A673 (cell line): ENCODE results near the gene HIVEP1. TPM values are rescaled to one million over a fixed set of nuclear protein-coding genes. Genes with fewer than 3 reads are reported as not detected.

ENCODE experiments used
- BruUV-seq: library from RNA; stranded (reverse); fragments of 400-500 nt; replicated peaks from 2 replicates; lab custom pipeline; 2021; lab: Mats Ljungman, UMichigan
- CTCF ChIA-PET: fragments of 300-600 bp; sonication (Branson Sonifier 250); formaldehyde crosslinking; loops from one replicate; lab custom pipeline; 2022; ENCODE audit warnings: antibody characterized with exemption; lab: Charles Lee
- POLR2A ChIA-PET: fragments of 300-600 bp; sonication (Branson Sonifier 250); formaldehyde crosslinking; loops from one replicate; lab custom pipeline; 2022; ENCODE audit warnings: antibody characterized with exemption; ENCODE audit not compliant: low non-redundant PET; lab: Charles Lee
- DNase-seq: peaks from one replicate; pipeline ENCODE4 v3.0.0-alpha.2; 2015; ENCODE audit warnings: low spot score
- H3K27ac ChIP-seq: fragments of 200-600 bp; sonication (generic); 2 replicates; pipeline ENCODE4 v1.5.1; 2016; ENCODE audit warnings: mixed run types, low read depth, mild to moderate bottlenecking, mixed read lengths, antibody characterized with exemption, low read length; ENCODE audit not compliant: poor library complexity, severe bottlenecking
- H3K27me3 ChIP-seq: fragments of 200-600 bp; sonication (generic); replicated peaks from 2 replicates; pipeline ENCODE4 v1.6.1; 2017; ENCODE audit warnings: mixed run types, low read depth, mild to moderate bottlenecking, mixed read lengths, antibody characterized with exemption, low read length; ENCODE audit not compliant: insufficient read depth, poor library complexity
- H3K36me3 ChIP-seq: fragments of 200-600 bp; sonication (generic); 2 replicates; pipeline ENCODE4 v1.6.1; 2016; ENCODE audit warnings: mixed run types, mild to moderate bottlenecking, mixed read lengths, antibody characterized with exemption, low read length; ENCODE audit not compliant: insufficient read depth, poor library complexity, severe bottlenecking
- H3K4me1 ChIP-seq: fragments of 200-600 bp; sonication (generic); 2 replicates; pipeline ENCODE4 v1.6.1; 2017; ENCODE audit warnings: mixed run types, mild to moderate bottlenecking, mixed read lengths, antibody characterized with exemption, low read length; ENCODE audit not compliant: insufficient read depth, poor library complexity, severe bottlenecking
- H3K4me3 ChIP-seq: fragments of 200-600 bp; sonication (generic); 2 replicates; pipeline ENCODE4 v1.5.1; 2016; ENCODE audit warnings: low read depth, mixed run types, mild to moderate bottlenecking, mixed read lengths, low read length; ENCODE audit not compliant: poor library complexity, severe bottlenecking
- H3K9me3 ChIP-seq: fragments of 200-600 bp; sonication (generic); 2 replicates; pipeline ENCODE4 v1.6.1; 2016; ENCODE audit warnings: mixed run types, low read depth, mild to moderate bottlenecking, mixed read lengths, antibody characterized with exemption, low read length; ENCODE audit not compliant: poor library complexity, severe bottlenecking
- EZH2 ChIP-seq: fragments of 200-600 bp; sonication (generic); IDR thresholded peaks from 2 replicates; pipeline ENCODE4 v1.6.1; 2017; ENCODE audit warnings: borderline replicate concordance, low read depth, mild to moderate bottlenecking, mixed read lengths, antibody characterized with exemption, low read length; ENCODE audit not compliant: poor library complexity, severe bottlenecking
- intact Hi-C: fragments of 100-400 bp; cut with micrococcal nuclease; formaldehyde crosslinking; loops from one replicate; pipeline ENCODE4 v1.10.0; 2022; ENCODE audit not compliant: unreplicated experiment
- total RNA-seq: library from RNA; stranded (reverse); gene quantifications from 2 replicates; pipeline ENCODE4 v1.2.3, GENCODE V29; 2021
- TF ChIP-seq, protein P1 (sequence below): fragments of 300-800, 200-600 bp; sonication (generic); conservative IDR thresholded peaks from 2 replicates; pipeline ENCODE4 v1.5.1; 2017; ENCODE audit warnings: low read depth, mild to moderate bottlenecking, antibody characterized with exemption, low read length, moderate library complexity, mixed read lengths

Gene HIVEP1
- total RNA-seq, 1 experiment from 2014 or later, result 21.5 TPM

- TF ChIP-seq EZH2, result no peak
- ChIA-PET POLR2A (no interaction called here), CTCF (no interaction called here)
- Histone ChIP-seq H3K4me3 (no peak overlapping the region), H3K4me1 (peaks cover 12% of the 10 kb centered on the region), H3K27me3 (no peaks in the 10 kb centered on the region), H3K9me3 (no peaks in the 10 kb centered on the region), H3K36me3 (no peaks in the 10 kb centered on the region), H3K27ac (no peak overlapping the region)
- BruUV-seq, result no TSS peak
- DNase-seq, result no peak
- intact Hi-C loops, result no loop called here
Measured at GRCh38 chr6:12138381-12138780, 126.3 kb downstream of the HIVEP1 start.

- DNase-seq, result no peak
- no TSS peak for BruUV-seq
- ChIA-PET CTCF (no interaction called here), POLR2A (no interaction called here)
- no peak overlapping the region for H3K27ac ChIP-seq
- H3K4me1 ChIP-seq, result peaks cover 12% of the 10 kb centered on the region
- no peaks in the 10 kb centered on the region for H3K9me3 ChIP-seq
- intact Hi-C loops, result no loop called here
- TF ChIP-seq, protein P1, sequence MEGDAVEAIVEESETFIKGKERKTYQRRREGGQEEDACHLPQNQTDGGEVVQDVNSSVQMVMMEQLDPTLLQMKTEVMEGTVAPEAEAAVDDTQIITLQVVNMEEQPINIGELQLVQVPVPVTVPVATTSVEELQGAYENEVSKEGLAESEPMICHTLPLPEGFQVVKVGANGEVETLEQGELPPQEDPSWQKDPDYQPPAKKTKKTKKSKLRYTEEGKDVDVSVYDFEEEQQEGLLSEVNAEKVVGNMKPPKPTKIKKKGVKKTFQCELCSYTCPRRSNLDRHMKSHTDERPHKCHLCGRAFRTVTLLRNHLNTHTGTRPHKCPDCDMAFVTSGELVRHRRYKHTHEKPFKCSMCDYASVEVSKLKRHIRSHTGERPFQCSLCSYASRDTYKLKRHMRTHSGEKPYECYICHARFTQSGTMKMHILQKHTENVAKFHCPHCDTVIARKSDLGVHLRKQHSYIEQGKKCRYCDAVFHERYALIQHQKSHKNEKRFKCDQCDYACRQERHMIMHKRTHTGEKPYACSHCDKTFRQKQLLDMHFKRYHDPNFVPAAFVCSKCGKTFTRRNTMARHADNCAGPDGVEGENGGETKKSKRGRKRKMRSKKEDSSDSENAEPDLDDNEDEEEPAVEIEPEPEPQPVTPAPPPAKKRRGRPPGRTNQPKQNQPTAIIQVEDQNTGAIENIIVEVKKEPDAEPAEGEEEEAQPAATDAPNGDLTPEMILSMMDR, result no peak
- no peak for TF ChIP-seq EZH2
- no peak overlapping the region for H3K4me3 ChIP-seq
- no peaks in the 10 kb centered on the region for H3K36me3 ChIP-seq
- no peaks in the 10 kb centered on the region for H3K27me3 ChIP-seq
Measured at GRCh38 chr6:12138936-12139335, 126.8 kb downstream of the HIVEP1 start.

DNA sequence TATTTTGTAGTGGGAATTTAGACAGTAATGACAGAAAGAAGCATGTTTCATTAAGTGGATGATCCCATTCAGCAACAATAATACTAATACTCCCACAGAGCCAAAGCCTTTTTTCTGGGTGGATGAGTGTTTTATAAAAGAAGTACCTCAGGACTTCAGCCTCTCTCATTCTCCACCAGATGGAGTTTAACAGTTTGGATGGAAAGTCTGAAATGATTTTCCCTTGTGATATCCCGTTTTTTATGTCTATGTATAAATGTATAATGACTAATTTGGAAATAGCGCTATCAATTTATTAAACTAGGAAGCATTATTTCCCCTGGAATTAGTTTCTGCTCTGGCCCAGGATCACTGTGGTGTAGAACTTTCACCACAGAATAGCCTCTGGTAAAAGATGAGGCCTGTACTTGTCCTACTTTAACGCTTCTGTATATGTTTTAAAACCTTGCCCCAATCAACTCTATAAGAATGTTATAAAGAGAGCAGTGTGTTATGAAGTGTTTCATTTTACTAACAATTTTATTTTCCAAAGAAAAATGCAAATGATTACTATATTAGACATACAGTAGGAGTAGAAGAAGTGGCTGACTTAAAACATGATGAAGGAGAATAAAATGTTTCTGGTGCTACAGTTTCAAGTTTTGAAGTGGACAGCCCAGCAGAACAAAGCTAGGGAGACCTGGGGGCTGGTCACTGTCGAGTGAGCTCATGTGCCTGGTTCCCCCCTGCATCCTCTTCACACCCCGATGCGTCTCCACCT, 135.6 kb downstream of the HIVEP1 start:
- DNase-seq, result no peak
- Histone ChIP-seq H3K9me3 (no peaks in the 10 kb centered on the region), H3K36me3 (no peaks in the 10 kb centered on the region), H3K27ac (no peak overlapping the region), H3K4me1 (no peaks in the 10 kb centered on the region), H3K27me3 (no peaks in the 10 kb centered on the region), H3K4me3 (no peak overlapping the region)
- intact Hi-C loops, result no loop called here
- no peak for TF ChIP-seq EZH2
- TF ChIP-seq, protein P1, result 0 out of 2 replicates have a peak, but pooled peaks have one; percentile 13
- POLR2A ChIA-PET, result no interaction called here
- BruUV-seq, result no TSS peak
- CTCF ChIA-PET, result no interaction called here
